ENCODE results near the gene ZXDB.
"Not testable (repeated sequence)": the region's sequence is repeated elsewhere in the genome, so short reads cannot be mapped to it uniquely, and the experiment has no call there.

ZXDB gene

DNA sequence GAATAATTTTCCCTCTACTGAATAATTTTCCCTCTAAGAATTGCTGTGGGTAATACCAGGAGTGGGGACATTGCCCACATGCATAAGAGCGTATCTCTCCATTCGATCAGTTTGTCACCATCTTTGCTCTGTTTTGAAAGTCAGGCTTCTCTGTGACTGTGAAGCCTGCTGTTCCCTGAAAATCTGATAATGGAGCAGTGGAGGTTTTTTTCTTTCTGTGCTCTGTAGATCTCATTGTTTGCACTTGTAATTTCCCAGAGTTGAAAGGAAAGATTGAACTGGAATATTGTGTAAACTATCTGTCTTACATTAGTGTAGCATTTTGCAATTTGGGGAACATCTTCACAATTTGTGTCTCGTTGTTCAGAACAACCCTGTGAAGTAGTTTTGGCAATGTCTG lies 4.3 kb downstream of the ZXDB start:
- Histone ChIP-seq H3K36me3 (ENCODE audit: insufficient read depth, low read length) (no peaks in the 10 kb centered on the region), H3K9me3 (replicated peaks; ENCODE audit: low read length) (no peaks in the 10 kb centered on the region), H3K9ac (ENCODE audit: low read depth, low read length) (peak overlapping the region; percentile 47), H3K4me1 (ENCODE audit: control insufficient read depth, insufficient read depth, low read length) (peaks cover 21% of the 10 kb centered on the region), H3K4me2 (ENCODE audit: low read length) (peak overlapping the region; percentile 85), H3K4me3 (ENCODE audit: low read length) (peak overlapping the region; percentile 62), H3K27me3 (ENCODE audit: control insufficient read depth, insufficient read depth, low read length) (no peaks in the 10 kb centered on the region)

DNA sequence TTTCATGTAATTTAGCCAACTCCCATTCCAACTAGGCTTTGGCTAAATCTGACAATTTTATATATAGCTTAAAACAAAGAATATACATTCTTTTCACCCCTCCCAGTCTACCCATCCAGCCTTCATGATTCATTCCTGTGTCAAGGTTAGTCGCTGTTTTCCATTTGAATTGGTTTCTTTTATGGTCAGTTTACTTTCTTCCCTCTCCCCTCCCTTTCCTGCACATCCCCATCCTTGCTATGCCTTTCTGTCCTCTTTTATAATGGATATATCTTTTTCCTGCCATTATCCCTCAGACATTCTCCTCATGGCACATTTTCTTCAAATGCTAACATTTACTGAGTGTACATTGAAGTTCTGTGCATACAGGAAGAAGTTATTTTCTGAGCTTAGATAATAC lies 4.7 kb downstream of the ZXDB start:
- Histone ChIP-seq H3K4me1 (ENCODE audit: control insufficient read depth, insufficient read depth, low read length) (peaks cover 18% of the 10 kb centered on the region), H3K27me3 (ENCODE audit: control insufficient read depth, insufficient read depth, low read length) (no peaks in the 10 kb centered on the region), H3K9me3 (replicated peaks; ENCODE audit: low read length) (no peaks in the 10 kb centered on the region), H3K9ac (ENCODE audit: low read depth, low read length) (peak overlapping the region; percentile 47), H3K4me2 (ENCODE audit: low read length) (peak overlapping the region; percentile 85), H3K36me3 (ENCODE audit: insufficient read depth, low read length) (no peaks in the 10 kb centered on the region), H3K4me3 (ENCODE audit: low read length) (peak overlapping the region; percentile 62)

DNA sequence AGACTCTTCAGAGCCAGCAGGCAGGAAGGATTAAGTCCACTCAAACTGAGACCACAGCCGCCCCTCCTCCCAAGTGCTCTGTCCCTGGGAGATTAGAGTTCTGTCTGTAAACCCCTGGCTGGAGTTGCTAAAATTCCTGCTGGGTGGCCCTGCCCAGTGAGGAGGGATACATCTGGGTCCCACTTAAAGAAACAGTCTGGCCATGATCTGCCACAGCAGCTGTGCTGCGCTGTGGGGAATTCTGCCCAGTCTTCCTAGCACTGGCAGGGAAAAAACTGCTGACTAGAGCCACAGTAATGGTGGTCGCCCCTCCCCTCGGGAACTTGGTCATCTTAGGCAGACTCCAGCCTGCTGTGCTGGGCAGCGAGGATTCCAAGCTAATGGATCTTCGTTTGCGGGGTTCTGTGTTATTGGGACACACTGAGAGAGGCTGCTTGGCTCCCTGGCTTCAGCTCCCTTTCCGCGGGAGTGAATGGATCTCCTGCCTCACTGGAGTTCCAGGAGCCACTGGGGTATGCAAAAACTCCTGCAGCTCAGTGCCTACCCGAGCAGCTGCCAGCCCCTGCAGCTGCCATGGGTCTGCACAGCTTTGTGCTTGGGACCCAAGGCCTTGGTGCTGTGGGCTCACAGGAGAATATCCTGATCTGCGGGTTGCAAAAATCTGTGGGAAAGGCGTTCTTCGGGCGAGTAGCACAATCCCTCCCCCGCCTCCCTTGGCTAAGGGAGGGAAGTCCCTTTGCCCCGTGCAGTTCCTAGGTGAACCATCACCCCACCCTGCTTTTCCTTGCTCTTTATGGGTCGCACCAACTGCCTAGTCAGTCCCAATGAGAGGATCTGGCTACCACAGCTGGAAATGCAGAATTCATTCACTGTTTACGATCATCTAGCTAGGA lies 15.7 kb downstream of the ZXDB start:
- H3K4me2 ChIP-seq (ENCODE audit: low read length), result peak overlapping the region; percentile 78
- no peaks in the 10 kb centered on the region for H3K4me1 ChIP-seq (ENCODE audit: control insufficient read depth, insufficient read depth, low read length)
- no peaks in the 10 kb centered on the region for H3K27me3 ChIP-seq (ENCODE audit: control insufficient read depth, insufficient read depth, low read length)
- no peaks in the 10 kb centered on the region for H3K36me3 ChIP-seq (ENCODE audit: insufficient read depth, low read length)
- no peaks in the 10 kb centered on the region for H3K9me3 ChIP-seq (replicated peaks; ENCODE audit: low read length)
- no peak overlapping the region for H3K9ac ChIP-seq (ENCODE audit: low read depth, low read length)
- H3K4me3 ChIP-seq (ENCODE audit: low read length), result peak overlapping the region; percentile 45

DNA sequence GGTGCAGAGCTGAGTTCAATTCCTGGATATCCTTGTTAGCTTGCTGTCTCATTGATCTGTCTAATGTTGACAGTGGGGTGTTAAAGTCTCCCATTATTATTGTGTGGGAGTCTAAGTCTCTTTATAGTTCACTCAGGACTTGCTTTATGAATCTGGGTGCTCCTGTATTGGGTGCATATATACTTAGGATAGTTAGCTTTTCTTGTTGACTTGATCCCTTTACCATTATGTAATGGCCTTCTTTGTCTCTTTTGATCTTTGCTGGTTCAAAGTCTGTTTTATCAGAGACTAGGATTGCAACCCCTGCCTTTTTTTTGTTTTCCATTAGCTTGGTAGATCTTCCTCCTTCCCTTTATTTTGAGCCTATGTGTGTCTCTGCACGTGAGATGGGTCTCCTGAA lies 21.5 kb downstream of the ZXDB start:
- H3K36me3 ChIP-seq (ENCODE audit: insufficient read depth, low read length); H3K27me3 ChIP-seq (ENCODE audit: control insufficient read depth, insufficient read depth, low read length); H3K4me1 ChIP-seq (ENCODE audit: control insufficient read depth, insufficient read depth, low read length); H3K9me3 ChIP-seq (replicated peaks; ENCODE audit: low read length); H3K9ac ChIP-seq (ENCODE audit: low read depth, low read length); H3K4me3 ChIP-seq (ENCODE audit: low read length); H3K4me2 ChIP-seq (ENCODE audit: low read length): not testable (repeated sequence)

DNA sequence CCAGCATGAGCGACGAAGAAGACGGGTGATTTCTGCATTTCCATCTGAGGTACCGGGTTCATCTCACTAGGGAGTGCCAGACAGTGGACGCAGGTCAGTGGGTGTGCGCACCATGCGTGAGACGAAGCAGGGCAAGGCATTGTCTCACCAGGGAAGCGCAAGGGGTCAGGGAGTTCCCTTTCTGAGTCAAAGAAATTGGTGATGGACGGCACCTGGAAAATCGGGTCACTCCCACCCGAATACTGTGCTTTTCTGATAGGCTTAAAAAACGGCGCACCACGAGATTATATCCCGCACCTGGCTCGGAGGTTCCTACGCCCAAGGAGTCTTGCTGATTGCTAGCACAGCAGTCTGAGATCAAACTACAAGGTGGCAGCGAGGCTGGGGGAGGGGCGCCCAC lies 37.6 kb downstream of the ZXDB start:
- not testable (repeated sequence) for H3K36me3 ChIP-seq (ENCODE audit: insufficient read depth, low read length); H3K4me2 ChIP-seq (ENCODE audit: low read length); H3K9ac ChIP-seq (ENCODE audit: low read depth, low read length); H3K27me3 ChIP-seq (ENCODE audit: control insufficient read depth, insufficient read depth, low read length); H3K9me3 ChIP-seq (replicated peaks; ENCODE audit: low read length); H3K4me3 ChIP-seq (ENCODE audit: low read length); H3K4me1 ChIP-seq (ENCODE audit: control insufficient read depth, insufficient read depth, low read length)

DNA sequence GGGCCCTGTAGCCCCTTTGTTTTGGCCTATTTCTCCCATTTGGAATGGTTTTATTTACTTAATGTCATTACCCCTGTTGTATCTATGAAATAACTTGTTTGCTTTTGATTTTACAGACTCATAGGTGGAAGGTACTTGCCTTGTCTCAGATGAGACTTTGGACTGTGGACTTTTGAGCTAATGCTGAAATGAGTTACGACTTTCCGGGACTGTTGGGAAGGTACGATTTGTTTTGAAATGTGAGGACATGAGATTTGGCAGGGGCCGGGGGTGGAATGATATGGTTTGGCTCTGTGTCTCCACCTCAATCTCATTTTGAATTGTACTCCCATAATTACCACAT lies 48.8 kb downstream of the ZXDB start:
- Histone ChIP-seq H3K36me3 (ENCODE audit: insufficient read depth, low read length) (no peaks in the 10 kb centered on the region), H3K4me3 (ENCODE audit: low read length) (no peak overlapping the region), H3K4me2 (ENCODE audit: low read length) (no peak overlapping the region), H3K9me3 (replicated peaks; ENCODE audit: low read length) (no peaks in the 10 kb centered on the region), H3K27me3 (ENCODE audit: control insufficient read depth, insufficient read depth, low read length) (no peaks in the 10 kb centered on the region), H3K9ac (ENCODE audit: low read depth, low read length) (no peak overlapping the region), H3K4me1 (ENCODE audit: control insufficient read depth, insufficient read depth, low read length) (no peaks in the 10 kb centered on the region)

DNA sequence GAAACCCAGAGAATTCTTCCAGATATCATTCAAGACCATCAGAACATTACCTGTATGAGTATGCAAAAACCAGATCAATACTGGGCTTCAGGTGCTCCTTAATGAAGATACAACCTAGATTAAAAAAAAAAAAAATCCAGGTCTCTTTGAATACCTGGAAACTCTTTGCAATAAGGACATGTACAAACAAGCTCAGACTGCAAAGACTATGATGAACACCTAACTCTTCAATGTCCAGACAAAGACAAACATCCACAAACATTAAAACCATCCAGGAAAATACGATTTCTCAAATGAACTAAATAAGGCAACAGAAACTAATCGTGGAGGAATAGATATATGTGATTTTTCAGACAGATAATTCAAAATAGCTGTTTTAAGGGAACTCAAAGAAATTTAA lies 49.5 kb downstream of the ZXDB start:
- no peak overlapping the region for H3K4me3 ChIP-seq (ENCODE audit: low read length)
- H3K27me3 ChIP-seq (ENCODE audit: control insufficient read depth, insufficient read depth, low read length), result no peaks in the 10 kb centered on the region
- no peak overlapping the region for H3K9ac ChIP-seq (ENCODE audit: low read depth, low read length)
- no peak overlapping the region for H3K4me2 ChIP-seq (ENCODE audit: low read length)
- H3K9me3 ChIP-seq (replicated peaks; ENCODE audit: low read length), result no peaks in the 10 kb centered on the region
- no peaks in the 10 kb centered on the region for H3K36me3 ChIP-seq (ENCODE audit: insufficient read depth, low read length)
- no peaks in the 10 kb centered on the region for H3K4me1 ChIP-seq (ENCODE audit: control insufficient read depth, insufficient read depth, low read length)

DNA sequence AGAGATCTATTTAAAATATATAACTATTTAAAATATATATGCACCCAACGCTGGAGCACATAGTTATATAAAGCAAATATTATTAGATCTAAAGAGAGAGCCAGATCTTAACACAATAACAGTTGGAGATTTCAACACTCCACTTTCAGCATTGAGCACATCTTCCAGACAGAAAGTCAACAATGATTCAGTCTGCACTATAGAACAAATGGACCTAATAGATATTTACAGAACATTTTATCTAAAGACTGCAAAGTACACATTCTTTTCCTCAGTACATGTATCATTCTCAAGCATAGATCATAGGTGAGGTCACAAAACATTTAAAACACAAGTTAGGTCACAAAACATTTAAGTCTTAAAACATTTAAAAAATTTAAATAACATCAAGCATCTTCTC lies 51.9 kb downstream of the ZXDB start:
- Histone ChIP-seq H3K9me3 (replicated peaks; ENCODE audit: low read length) (no peaks in the 10 kb centered on the region), H3K4me2 (ENCODE audit: low read length) (no peak overlapping the region), H3K27me3 (ENCODE audit: control insufficient read depth, insufficient read depth, low read length) (no peaks in the 10 kb centered on the region), H3K4me1 (ENCODE audit: control insufficient read depth, insufficient read depth, low read length) (no peaks in the 10 kb centered on the region), H3K4me3 (ENCODE audit: low read length) (no peak overlapping the region), H3K9ac (ENCODE audit: low read depth, low read length) (no peak overlapping the region), H3K36me3 (ENCODE audit: insufficient read depth, low read length) (no peaks in the 10 kb centered on the region)

DNA sequence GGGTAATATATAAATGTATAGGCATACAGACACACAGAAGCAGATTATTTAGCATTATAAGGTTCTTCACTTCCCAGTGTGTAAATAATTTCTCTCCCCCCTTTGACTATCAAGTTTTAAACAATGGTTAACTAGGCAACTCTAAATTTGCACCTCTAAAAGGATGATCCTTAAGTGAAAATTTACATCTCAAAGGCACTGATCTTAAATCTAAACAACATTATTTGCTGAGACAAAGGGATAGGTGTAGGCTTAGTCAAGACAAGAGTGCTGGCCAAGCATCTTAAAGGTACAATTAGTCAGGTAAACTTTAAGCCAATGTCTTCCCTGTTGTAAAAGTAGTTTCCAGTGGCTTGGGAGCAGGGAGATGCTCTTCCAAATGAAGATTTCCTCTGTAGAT lies 55.2 kb downstream of the ZXDB start:
- H3K9me3 ChIP-seq (replicated peaks; ENCODE audit: low read length), result no peaks in the 10 kb centered on the region
- no peaks in the 10 kb centered on the region for H3K36me3 ChIP-seq (ENCODE audit: insufficient read depth, low read length)

More for the DNA sequence above, 55.2 kb downstream of the ZXDB start:
- Histone ChIP-seq H3K27me3 (ENCODE audit: control insufficient read depth, insufficient read depth, low read length) (no peaks in the 10 kb centered on the region), H3K4me3 (ENCODE audit: low read length) (no peak overlapping the region), H3K4me2 (ENCODE audit: low read length) (no peak overlapping the region), H3K4me1 (ENCODE audit: control insufficient read depth, insufficient read depth, low read length) (no peaks in the 10 kb centered on the region), H3K9ac (ENCODE audit: low read depth, low read length) (no peak overlapping the region)

Data from skeletal muscle satellite cell (primary cell).